Stomach smooth muscle (tissue), 2 donors: Measurements from ENCODE around the gene FAHD2A.

Experiments used
- H3K27ac ChIP-seq: one replicate; pipeline ENCODE4 v1.7.0; 2013; ENCODE audit warnings: mild to moderate bottlenecking, low read length, inconsistent platforms
- H3K27me3 ChIP-seq, 2 donors: one replicate each; pipeline ENCODE4 v1.7.0; 2013; ENCODE audit warnings: low read length in 2 of 2; ENCODE audit not compliant: insufficient read depth in 2 of 2, control insufficient read depth in 1 of 2
- H3K36me3 ChIP-seq, 2 donors: one replicate each; pipeline ENCODE4 v1.7.0; 2013; ENCODE audit warnings: low read length in 2 of 2; ENCODE audit not compliant: control insufficient read depth in 2 of 2, insufficient read depth in 2 of 2
- H3K4me1 ChIP-seq: one replicate; pipeline ENCODE4 v1.7.0; 2013; ENCODE audit warnings: low read length; ENCODE audit not compliant: control insufficient read depth, insufficient read depth
- H3K4me3 ChIP-seq, 2 donors: one replicate each; pipeline ENCODE4 v1.7.0; 2013; ENCODE audit warnings: low read length in 2 of 2
- H3K9ac ChIP-seq, 2 donors: one replicate each; pipeline ENCODE4 v1.7.0; 2013; ENCODE audit warnings: low read length in 2 of 2, mild to moderate bottlenecking in 1 of 2
- H3K9me3 ChIP-seq, 2 donors: one replicate each; pipeline ENCODE4 v1.7.0; 2013; ENCODE audit warnings: low read length in 2 of 2; ENCODE audit not compliant: control insufficient read depth in 2 of 2
- donor health status: healthy.
- donor health status: Pancreatic carcinoma.

FAHD2A gene

DNA sequence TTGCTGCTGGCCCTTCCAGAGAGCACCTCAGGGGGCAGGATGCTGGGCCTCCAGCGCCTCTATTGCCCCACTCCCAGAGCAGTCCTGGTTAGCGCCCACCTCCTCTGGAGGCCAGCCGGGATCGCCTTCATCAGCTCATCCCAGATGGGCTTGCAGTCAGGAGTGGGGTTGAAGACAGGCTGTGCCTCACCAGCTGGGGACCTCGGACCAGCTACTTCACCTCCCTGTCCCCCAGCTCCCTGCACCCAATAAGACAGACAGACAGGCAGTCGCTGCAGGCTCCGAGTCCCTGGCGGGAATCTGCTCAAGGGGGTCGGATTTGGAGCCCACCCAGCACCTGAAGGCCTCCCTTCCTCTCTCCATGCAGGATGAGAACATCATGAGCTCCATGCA lies 18.9 kb upstream of the FAHD2A start:
- H3K36me3 ChIP-seq: no peaks in the 10 kb centered on the region
- H3K4me1 ChIP-seq: peaks cover 3% of the 10 kb centered on the region
- H3K4me3 ChIP-seq: no peak overlapping the region
- peaks cover 0 to 5% of the 10 kb centered on the region in 2 donors for H3K27me3 ChIP-seq
- no peaks in the 10 kb centered on the region for H3K9me3 ChIP-seq
- no peak overlapping the region for H3K27ac ChIP-seq
- H3K9ac ChIP-seq: no peak overlapping the region

DNA sequence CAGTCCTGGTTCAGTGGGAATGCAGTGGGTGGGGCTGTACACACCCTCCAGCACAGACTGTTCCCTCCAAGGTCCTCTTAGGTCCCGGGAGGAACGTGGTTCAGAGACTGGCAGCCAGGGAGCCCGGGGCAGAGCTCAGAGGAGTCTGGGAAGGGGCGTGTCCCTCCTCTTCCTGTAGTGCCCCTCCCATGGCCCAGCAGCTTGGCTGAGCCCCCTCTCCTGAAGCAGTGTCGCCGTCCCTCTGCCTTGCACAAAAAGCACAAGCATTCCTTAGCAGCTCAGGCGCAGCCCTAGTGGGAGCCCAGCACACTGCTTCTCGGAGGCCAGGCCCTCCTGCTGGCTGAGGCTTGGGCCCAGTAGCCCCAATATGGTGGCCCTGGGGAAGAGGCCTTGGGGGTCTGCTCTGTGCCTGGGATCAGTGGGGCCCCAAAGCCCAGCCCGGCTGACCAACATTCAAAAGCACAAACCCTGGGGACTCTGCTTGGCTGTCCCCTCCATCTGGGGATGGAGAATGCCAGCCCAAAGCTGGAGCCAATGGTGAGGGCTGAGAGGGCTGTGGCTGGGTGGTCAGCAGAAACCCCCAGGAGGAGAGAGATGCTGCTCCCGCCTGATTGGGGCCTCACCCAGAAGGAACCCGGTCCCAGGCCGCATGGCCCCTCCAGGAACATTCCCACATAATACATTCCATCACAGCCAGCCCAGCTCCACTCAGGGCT lies 17.5 kb upstream of the FAHD2A start:
- Histone ChIP-seq H3K4me1 (peaks cover 6% of the 10 kb centered on the region), H3K9ac (no peak overlapping the region), H3K4me3 (no peak overlapping the region), H3K36me3 (no peaks in the 10 kb centered on the region), H3K9me3 (no peaks in the 10 kb centered on the region), H3K27me3 (peaks cover 0 to 7% of the 10 kb centered on the region in 2 donors), H3K27ac (no peak overlapping the region)

DNA sequence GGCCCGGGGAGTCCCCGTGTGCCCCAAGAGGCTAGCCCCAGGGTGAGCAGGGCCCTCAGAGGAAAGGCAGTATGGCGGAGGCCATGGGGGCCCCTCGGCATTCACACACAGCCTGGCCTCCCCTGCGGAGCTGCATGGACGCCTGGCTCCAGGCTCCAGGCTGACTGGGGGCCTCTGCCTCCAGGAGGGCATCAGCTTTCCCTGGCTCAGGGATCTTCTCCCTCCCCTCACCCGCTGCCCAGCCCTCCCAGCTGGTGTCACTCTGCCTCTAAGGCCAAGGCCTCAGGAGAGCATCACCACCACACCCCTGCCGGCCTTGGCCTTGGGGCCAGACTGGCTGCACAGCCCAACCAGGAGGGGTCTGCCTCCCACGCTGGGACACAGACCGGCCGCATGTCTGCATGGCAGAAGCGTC lies 16.9 kb upstream of the FAHD2A start:
- no peak overlapping the region for H3K9ac ChIP-seq
- H3K4me3 ChIP-seq: no peak overlapping the region
- H3K4me1 ChIP-seq: peaks cover 6% of the 10 kb centered on the region
- H3K27ac ChIP-seq: no peak overlapping the region
- H3K27me3 ChIP-seq: peaks cover 0 to 7% of the 10 kb centered on the region in 2 donors
- H3K36me3 ChIP-seq: no peaks in the 10 kb centered on the region
- H3K9me3 ChIP-seq: no peaks in the 10 kb centered on the region

DNA sequence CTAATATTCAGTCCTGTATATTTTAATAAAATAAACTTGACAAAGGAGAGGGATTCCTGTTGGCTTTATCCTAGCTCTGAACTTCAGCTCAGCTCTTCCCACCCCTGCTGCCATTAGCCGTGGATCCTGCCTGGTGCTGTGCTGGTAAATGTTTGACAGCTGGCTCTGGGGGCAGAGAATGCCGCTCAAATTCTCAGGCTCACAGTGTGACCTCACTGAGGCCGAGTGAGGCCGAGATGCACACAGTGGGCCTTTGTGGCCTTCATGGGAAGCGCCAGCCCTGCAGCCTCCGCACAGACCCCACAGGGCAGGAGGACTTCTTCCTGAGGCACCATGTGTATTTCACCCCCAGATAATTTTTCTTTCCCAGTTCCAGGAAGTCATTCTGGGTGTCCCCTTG lies 16.5 kb upstream of the FAHD2A start:
- Histone ChIP-seq H3K36me3 (no peaks in the 10 kb centered on the region), H3K27me3 (peaks cover 0 to 7% of the 10 kb centered on the region in 2 donors), H3K9ac (no peak overlapping the region), H3K4me3 (no peak overlapping the region), H3K9me3 (no peaks in the 10 kb centered on the region), H3K4me1 (peaks cover 6% of the 10 kb centered on the region), H3K27ac (no peak overlapping the region)

DNA sequence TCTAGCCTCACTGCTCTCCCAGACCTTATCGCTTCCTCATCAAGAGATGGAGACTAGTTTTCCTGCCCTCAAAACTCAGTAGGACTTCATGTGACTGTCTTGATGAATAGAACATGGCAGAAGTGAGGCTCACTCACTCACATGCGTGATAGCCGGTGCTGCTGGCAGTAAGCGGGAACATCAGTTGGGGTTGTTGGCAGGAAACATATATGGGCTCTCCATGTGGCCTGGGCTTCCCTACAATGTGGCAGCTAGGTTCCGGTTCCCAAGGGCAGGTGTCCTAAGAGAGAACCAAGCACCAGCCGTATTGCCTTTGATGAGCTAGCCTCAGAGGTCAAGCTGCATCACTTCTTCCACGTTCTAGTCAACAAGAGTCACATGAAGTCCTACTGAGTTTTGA lies 15.2 kb upstream of the FAHD2A start:
- no peak overlapping the region for H3K27ac ChIP-seq
- H3K4me1 ChIP-seq: peaks cover 6% of the 10 kb centered on the region
- H3K36me3 ChIP-seq: no peaks in the 10 kb centered on the region
- no peak overlapping the region for H3K4me3 ChIP-seq
- no peaks in the 10 kb centered on the region for H3K9me3 ChIP-seq
- H3K27me3 ChIP-seq: peaks cover 0 to 7% of the 10 kb centered on the region in 2 donors
- no peak overlapping the region for H3K9ac ChIP-seq

DNA sequence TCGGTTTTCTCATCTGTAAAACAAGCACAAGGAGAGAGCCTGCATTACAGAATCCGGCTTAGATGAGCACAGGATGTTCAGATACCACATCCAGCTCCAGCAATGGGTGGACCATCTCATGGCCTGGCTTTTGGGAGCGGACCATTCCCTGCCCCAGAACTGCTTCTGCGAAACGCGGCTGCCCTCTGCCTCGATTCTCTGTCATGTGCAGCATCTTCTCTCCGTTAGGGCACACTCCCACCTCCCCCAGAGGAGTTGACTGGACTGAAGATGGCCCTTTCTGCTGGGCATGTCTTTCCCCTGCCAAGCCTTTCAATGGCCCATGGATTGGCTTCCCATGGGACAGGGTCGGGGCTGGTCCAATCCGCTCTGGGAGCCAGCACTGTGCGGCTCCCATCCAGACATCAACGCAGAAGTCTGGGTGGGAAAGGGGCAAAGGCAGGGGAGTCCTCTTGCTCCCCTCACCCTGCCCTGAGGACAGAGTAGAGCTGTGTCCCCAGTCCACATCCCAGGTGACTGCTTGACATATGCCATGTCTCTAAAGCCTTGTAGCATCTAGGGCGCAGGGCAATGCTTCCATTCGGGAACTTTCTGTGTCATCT lies 14.3 kb upstream of the FAHD2A start:
- no peak overlapping the region for H3K4me3 ChIP-seq
- H3K4me1 ChIP-seq: peaks cover 6% of the 10 kb centered on the region

DNA sequence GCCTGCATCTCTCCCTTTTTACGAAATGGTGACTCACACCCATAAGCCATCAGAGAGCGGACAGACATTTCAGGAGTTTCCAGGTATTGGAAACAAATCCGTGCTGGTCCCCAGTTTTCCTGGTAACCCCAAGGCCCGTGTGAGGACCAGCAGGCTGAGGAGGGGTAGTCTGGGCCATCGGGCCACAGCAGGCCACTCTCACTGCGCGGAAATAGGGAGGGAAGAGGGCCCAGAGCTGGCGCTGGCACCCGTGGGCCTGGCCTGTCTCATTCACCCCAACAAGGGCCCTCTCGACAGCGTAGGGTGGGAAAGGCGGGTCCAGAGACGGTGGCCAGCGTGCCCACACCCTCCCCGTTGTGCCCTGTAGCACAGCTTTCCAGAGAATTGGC lies 13.7 kb upstream of the FAHD2A start:
- peaks cover 6% of the 10 kb centered on the region for H3K4me1 ChIP-seq
- peaks cover 0 to 7% of the 10 kb centered on the region in 2 donors for H3K27me3 ChIP-seq
- no peak overlapping the region for H3K27ac ChIP-seq
- peak overlapping the region in 1 of 2 donors; percentile 40 for H3K4me3 ChIP-seq
- H3K36me3 ChIP-seq: no peaks in the 10 kb centered on the region
- no peaks in the 10 kb centered on the region for H3K9me3 ChIP-seq
- H3K9ac ChIP-seq: peak overlapping the region in 1 of 2 donors; percentile 42

More for the DNA sequence above, 14.3 kb upstream of the FAHD2A start:
- H3K27me3 ChIP-seq: peaks cover 0 to 7% of the 10 kb centered on the region in 2 donors
- H3K9ac ChIP-seq: no peak overlapping the region
- no peaks in the 10 kb centered on the region for H3K9me3 ChIP-seq
- H3K36me3 ChIP-seq: no peaks in the 10 kb centered on the region
- H3K27ac ChIP-seq: no peak overlapping the region

DNA sequence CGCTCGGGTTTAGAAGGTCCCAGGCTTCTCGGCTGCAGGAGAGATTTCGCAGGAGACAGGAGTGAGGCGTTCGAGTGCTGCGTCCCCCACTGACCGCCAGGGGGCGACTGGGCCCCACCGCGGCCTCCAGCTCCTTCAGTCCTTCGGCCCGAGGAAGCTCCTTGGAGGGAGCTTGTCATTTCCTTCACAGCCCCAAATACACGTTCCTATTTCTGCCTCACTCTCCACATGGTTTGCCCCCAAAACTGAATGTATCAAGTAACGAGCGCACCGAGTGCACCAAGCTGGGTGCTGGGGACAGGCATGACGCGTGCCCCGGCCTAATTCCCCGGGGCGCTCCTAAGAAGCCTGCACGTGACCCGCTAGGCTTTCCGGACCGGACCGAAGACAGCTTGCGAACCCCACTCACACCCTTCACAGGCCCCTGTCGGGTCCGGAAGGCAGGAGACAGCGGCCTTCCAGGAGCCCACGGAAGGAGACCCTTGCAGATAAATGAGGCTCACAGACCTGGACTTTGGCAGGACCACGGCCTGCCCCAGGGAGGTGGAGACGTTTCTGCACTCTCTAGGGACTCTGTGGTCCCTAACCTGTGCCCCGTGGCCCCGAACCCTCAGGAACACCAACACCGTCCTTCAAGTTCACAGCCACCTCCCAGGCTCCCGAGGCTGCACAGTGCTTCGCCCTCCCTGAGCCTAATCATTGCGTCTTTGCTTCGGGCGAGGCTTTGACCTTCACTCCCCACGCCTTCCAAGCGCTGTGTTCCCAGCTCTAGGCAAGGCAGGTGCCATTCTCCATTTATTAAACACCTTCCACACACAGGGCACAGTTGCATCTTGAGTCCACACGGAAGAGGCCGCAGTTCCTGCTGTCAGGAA lies 13.0 kb upstream of the FAHD2A start:
- Histone ChIP-seq H3K4me3 (peak overlapping the region in 1 of 2 donors; percentile 40), H3K36me3 (no peaks in the 10 kb centered on the region), H3K4me1 (peaks cover 6% of the 10 kb centered on the region), H3K9me3 (no peaks in the 10 kb centered on the region), H3K27me3 (peaks cover 0 to 7% of the 10 kb centered on the region in 2 donors), H3K9ac (no peak overlapping the region), H3K27ac (no peak overlapping the region)

DNA sequence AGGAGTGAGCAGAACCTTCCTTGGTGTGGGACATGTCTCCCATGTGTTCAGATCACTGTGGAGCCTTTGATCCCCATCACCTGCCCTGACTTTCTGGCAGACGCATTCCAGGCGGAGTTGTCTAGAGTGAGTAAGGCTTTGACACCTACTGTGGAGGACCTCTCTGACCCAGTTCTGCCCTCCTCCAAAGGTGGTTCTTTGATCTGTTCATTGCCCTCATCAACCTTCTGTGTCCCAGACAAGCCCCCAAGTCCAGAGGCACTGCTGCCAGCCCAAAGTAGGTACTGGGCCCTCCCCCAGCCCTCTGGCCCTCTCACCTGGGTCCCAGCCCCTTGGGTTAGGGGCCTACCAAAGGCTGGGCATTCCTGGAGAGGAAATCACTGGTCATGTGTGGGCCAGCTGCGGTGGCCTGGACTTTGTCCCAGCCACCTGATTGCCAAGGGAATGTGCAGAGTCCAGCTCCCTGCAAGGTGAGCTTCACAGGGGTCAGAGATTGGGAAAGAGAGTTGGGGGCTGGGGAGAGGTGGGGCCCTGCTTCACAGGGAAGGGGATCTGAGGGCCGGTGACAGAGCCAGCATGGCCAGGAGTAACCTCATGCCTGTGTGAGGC lies 12.1 kb upstream of the FAHD2A start:
- Histone ChIP-seq H3K9me3 (no peaks in the 10 kb centered on the region), H3K27ac (no peak overlapping the region), H3K4me3 (no peak overlapping the region), H3K9ac (no peak overlapping the region), H3K27me3 (peaks cover 0 to 7% of the 10 kb centered on the region in 2 donors), H3K36me3 (no peaks in the 10 kb centered on the region), H3K4me1 (peaks cover 3% of the 10 kb centered on the region)

DNA sequence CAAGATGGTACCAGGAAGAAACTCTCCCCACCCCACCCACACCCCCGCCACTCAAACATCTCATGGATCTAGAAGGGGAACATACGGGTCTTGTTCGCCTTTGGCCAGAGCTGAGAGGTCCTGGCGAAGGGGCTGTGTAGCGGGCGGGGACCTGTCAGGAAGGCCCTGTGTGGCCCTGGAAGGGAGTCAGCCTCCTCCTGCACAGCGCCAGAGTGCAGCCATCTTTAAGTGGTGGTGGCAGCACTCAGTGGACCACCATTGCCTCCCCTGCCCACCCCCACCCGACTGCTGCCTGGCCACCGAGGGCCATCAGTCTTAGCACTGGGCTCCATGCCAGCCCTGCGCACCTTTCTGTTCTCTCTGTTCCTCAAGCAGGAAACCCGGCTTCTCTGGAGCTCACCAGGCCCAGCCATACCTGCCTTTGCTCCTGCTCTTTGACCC lies 11.6 kb upstream of the FAHD2A start:
- H3K4me1 ChIP-seq: peaks cover 3% of the 10 kb centered on the region

More for the DNA sequence above, 11.6 kb upstream of the FAHD2A start:
- no peaks in the 10 kb centered on the region for H3K9me3 ChIP-seq
- peaks cover 0 to 7% of the 10 kb centered on the region in 2 donors for H3K27me3 ChIP-seq
- H3K36me3 ChIP-seq: no peaks in the 10 kb centered on the region
- no peak overlapping the region for H3K27ac ChIP-seq
- no peak overlapping the region for H3K4me3 ChIP-seq
- no peak overlapping the region for H3K9ac ChIP-seq
